Measurements from ENCODE around the gene ADGB.
A peak's percentile ranks its signal among the peaks of the same experiment; 100 is the strongest.

ADGB gene

DNA sequence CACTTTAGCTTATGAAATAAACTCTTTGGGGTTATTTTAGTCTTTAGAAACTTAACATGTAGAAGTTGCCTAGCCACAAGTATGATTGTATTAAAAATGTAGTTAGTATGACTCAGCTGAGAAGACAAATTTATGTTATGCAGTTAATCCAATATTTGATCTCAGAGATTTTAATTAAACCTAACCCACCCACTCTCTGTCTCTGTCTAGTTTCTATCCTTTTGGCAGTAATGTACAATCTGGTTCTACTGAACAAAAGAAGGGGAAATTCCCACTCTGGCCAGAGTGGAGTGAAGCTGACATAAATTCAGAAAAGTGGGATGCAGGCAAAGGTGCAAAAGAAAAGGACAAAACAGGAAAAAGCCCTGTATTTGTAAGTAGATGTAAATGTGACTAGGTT is 36.4 kb downstream of the ADGB start:
- DNase-seq, result no peak

DNA sequence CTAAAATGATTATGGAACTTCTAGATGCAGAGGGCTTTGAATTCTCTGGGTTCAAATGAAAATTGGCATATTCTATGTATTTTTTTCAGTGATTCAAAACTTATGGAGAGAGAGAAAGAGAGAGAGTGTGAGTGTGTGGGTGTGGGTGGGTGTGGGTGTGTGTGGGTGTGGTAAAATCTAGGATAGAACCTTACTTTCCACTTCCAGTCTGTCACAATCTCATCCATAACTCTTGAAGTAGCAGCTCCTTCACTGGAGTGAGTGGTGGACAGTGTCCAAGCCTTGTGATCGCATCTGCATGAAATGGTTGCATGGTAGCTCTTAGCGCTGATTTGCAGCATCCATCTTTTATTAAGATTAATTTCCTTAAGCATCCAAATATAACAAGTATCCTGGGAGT is 37.7 kb downstream of the ADGB start:
- no peak for DNase-seq

DNA sequence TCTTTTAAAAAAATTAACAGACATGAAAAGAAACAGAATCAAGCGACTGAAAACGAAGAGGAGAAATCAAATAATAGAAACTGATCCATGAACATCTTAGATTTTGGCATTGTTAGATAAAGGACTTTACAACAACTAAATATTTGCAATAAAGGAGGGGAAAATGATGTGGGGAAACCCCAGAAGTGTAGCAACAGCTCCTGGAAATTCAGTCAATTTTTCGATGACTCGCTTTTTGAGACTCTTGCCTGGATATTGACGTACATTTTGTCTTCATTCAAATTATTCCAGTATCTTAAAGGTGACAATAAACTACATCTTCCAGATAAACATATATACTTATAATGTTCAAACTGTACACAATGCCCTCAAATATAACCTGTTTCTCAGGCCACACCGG is 44.1 kb downstream of the ADGB start:
- no peak for DNase-seq

GRCh38 chr6:146650799-146651481 is 52.2 kb downstream of the ADGB start:
- DNase-seq, result no peak

GRCh38 chr6:146651482-146651863 is 52.7 kb downstream of the ADGB start:
- no peak for DNase-seq

GRCh38 chr6:146657432-146657831 is 58.7 kb downstream of the ADGB start:
- DNase-seq, result no peak

GRCh38 chr6:146664871-146665360 is 66.1 kb downstream of the ADGB start:
- no peak for DNase-seq

- DNase-seq, result no peak
Measured at GRCh38 chr6:146666909-146667308, 68.1 kb downstream of the ADGB start.

- no peak for DNase-seq
Measured at GRCh38 chr6:146670161-146670560, 71.4 kb downstream of the ADGB start.

GRCh38 chr6:146673069-146673468 is 74.3 kb downstream of the ADGB start:
- no peak for DNase-seq

DNA sequence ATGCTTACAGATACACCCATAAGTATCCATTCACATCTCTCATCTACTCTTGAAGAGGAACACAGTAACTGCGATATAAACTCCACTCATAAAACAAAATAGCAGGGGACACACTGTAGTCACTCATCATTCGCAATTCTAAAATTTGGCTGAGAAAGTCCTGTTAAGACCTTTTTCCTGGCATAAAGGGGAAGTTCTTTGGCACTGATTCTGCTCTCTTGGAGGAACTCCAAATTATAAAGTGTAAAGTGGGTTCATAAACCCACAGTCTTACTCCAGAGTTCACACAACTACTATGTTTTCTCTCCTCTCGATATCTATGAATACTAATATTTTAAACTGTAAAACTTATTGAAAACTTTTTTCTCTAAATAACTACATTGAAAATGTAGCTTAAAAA is 80.6 kb downstream of the ADGB start:
- DNase-seq, result no peak

- no peak for DNase-seq
Measured at GRCh38 chr6:146682919-146683318, 84.1 kb downstream of the ADGB start.

GRCh38 chr6:146689806-146690205 is 91.0 kb downstream of the ADGB start:
- DNase-seq, result no peak

DNA sequence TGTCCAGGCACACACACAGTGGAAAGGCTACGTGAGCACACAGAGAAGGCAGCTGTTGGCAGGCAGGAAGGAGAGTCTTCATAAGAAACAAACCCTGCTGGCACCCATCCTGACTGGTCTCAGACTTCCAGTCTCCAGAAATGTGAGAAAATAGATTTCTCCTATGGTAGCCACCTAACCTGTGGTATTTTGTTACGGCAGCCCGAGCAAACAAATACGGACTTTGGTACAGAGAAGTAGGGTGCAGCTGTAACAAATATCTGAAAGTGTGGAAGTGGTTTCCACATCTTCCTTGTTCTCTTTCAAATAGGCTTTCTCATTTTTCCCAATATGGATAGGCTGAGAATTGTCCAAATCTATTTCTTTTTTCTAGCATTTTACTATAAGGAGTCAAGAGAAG is 94.6 kb downstream of the ADGB start:
- no peak for DNase-seq

DNA sequence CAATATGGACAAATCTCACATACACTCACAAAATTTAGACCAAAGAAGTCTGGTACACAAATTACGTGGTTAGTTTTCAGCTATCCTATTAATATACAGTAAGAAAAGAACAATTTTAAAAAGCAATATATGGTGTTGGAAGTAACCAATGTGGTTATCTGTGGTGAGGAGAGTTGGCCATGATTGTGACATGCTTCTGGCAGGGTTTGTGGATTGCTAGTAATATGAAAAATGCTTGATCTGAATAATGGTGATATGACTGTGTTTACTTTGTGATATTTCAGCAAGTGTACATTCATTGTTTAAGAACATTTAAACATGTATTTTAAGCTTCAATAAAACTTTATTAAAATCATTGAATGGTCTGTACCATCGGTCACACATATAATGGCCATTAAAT is 99.1 kb downstream of the ADGB start:
- no peak for DNase-seq

DNA sequence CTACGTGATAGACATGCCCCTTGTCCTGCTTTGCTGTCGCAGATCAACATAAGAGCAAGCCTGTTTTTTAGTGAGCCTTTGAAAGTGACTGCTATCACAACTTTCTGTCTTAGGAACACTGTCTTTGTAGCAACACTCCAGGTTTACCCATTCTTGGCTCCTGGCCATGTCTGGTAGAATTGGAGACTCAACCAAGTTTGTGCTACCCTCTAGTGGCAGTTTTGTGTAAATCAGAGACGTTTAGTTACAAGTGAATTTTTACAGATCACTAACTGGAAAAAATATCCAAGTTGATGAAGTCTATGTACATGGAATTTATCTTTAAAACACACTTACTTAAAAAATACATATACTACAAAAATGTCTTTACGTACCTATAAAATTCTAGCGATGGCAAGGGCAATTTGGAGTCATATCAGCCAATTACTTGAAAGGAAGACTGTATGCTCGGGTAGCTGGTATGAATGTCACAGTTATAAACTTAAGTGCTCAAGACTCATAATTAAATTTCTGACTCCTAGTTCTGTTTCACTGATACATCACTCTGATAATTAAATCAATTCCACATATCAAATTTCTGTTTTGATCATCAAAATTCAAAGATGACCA is 101.4 kb downstream of the ADGB start:
- DNase-seq, result peak; percentile 55

GRCh38 chr6:146701632-146702031 is 102.9 kb downstream of the ADGB start:
- DNase-seq, result no peak

- DNase-seq, result no peak
Measured at GRCh38 chr6:146709036-146709622, 110.4 kb downstream of the ADGB start.

GRCh38 chr6:146719387-146719786 is 120.6 kb downstream of the ADGB start:
- no peak for DNase-seq

GRCh38 chr6:146739696-146740095 is 140.9 kb downstream of the ADGB start:
- no peak for DNase-seq

GRCh38 chr6:146741609-146742008 is 142.8 kb downstream of the ADGB start:
- no peak for DNase-seq

GRCh38 chr6:146753306-146753705 is 154.5 kb downstream of the ADGB start:
- DNase-seq, result no peak

DNA sequence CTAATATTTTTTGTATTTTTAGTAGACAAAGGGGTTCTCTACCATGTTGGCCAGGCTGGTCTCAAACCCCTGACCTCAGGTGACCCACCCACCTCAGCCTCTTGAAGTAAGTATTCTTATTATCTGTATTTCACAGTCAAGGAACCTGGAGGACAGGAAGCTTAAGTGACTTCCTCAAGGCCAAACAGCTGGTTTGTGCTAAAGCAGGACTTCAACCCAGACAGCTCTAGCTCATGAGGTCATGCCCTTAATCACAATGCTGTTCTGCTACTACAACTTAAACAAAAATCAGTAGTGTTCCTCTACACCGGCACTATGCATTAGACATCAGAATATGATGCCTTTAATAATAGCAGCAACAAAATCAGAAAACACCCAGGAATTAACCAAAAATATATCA is 168.9 kb downstream of the ADGB start:
- no peak for DNase-seq

DNA sequence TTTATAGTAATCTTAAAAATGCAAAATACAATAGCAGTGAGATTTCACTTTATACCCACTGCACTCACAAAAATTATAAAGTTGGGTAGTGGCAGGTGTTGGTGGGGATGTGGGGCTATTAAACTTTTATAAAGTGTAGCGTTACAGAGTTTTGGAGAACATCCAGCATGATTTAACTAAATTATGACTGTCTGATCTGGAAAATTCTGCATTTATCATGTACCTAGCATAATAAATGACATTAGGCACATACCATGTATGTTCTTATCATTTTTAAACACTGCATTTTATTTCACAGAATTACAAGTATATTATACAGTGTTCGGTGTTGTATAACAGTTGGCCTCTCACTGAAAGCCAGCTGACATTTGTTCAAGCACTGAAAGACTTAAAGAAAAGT is 169.9 kb downstream of the ADGB start:
- no peak for DNase-seq

Data from CD4-positive, alpha-beta T cell treated with Interleukin-17A for 1 hour (primary cell).